NCI-H345 treated with DMSO at 0.1 percent for 48 hours (cell line): Measurements from ENCODE around the gene DPF3.

Experiments used
- DNase-seq: peaks from one replicate; lab custom pipeline; 2025; ENCODE audit not compliant: unreplicated experiment; lab: John Stamatoyannopoulos, UW

The DPF3 gene

DNA sequence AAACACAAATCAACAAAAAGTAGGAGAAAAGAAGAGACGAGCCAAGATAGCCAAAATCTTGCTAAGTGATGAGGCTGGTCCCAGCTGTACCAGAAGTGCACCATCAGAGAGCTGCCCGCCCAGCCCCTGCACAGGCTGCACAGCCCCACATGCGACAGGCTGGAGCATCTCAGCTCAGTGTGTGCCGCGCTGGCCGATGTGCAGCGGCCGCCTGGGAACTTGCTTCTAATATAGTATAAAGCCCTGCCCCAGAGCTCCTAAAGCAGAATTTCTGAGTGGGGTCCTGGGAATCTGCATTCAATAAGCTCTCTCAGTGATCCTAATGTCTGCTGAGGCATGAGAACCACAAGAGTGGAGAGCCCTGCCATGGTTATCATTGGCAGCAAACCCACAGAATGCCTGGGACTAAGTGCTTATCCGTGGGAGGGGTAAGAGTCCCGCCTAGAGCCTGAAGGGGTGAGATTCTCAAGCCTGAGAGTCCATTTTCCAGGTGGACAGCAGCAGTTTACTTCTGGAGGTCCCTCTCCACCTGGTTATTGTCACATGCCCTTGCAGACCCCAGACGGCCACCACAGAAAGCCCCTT, 171.6 kb downstream of the DPF3 start:
- no peak for DNase-seq

DNA sequence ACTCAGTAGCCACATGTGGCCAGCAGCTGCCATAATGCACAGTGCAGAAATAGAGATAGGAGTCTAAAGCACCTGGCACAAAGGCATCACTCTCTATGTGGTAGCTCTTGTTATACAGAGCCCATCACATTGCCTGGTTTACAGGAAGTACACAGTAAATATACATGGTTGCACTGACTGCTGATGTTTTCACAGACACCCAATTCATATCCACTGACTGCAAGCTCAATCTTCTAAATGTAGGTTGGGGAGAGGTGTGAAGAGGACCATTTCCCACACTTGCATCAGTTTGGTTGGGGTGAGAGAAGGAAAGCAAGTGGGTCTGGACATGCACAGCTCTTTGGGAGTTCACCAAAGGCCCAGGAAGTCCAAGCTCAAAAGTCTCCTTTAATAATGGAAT, 172.8 kb downstream of the DPF3 start:
- DNase-seq, result no peak

DNA sequence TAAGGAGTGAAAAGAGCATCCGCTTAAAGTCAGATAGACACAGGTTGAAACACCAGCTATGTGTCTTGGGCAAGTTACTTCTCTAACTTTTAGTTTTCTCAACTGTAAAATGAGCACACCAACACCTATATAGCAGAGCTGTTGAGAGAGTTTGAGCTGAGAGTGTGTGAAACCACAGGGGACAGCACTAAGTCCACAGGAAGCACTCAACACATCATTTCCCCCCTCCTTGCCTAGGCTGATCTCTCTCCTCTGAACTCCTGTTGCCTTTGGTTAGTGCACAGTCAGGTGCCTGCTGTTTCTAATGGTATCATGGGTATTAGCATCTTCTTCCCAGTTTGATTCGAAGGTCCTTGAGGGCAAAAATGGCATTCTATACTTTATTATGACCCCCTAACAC, 176.7 kb downstream of the DPF3 start:
- DNase-seq, result no peak

DNA sequence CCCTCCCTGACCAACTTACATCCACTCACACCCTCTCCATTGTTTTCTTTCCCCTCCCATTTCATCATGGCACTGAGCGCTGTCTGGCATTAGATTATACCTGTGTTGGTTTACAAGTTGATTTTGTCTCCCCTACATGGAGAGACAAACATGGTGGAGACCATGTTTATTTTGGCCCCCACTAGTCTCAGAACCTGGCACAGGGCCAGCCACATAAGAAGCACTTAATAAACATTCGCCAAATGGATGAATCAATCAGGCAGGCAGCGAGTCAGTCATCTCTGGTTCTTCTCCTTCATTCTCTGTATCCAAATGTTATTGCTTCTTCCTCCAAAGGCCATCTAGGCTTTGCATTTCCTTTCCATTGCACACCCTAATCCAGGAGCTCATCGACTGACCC, 177.4 kb downstream of the DPF3 start:
- no peak for DNase-seq

DNA sequence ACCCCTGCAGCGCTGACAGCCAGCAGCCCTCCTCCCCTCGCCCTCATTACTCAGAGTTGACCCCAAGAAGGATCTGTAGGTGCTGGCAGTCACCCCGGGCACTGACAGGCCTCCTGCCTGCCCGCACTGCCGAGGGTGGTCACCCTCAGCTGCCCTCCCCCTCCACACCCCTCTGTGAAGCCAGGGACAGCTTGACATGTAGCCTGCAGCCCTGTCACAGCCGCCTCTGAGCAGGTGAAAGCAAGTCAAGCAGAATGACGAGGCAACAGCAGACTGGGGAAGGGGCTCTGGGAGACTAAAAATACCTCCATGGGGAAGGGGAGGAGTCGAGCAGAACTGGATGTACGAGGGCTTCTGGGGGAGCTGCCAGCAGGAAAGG, 178.1 kb downstream of the DPF3 start:
- DNase-seq, result no peak

DNA sequence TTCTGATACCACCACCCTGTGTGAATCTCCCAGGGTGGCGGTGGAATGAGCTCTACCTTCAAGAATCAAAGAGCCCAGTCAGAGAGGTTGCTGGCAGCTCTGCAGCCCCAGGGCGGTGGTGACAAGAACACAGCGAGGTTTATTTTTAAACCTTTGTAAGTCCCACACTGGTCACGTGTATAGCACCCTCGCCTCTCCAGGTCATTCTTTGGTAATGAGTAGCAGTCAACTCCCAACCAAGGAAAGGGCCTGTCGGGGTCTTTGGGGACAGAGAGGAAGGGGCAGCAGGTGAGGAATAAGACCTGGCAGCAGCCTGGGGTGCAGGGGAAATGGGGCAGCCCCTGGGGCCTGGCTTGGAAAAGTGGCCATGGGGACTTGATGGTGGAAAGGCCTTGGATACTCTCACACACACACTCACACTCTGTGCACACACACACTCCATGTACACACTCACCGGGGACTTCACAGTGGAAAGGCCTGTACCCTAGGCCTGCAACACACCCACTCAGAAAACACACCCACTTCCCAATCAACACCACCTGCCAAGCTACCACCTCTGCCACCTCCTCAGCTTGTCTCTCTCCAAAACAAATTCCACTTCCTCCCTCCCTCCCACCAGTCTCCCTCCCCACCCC, 178.6 kb downstream of the DPF3 start:
- DNase-seq, result no peak

GRCh38 chr14:72714871-72715214, 179.1 kb downstream of the DPF3 start:
- no peak for DNase-seq

GRCh38 chr14:72714094-72714493, 179.8 kb downstream of the DPF3 start:
- no peak for DNase-seq

GRCh38 chr14:72711936-72712335, 182.0 kb downstream of the DPF3 start:
- no peak for DNase-seq

GRCh38 chr14:72709916-72710611, 183.8 kb downstream of the DPF3 start:
- no peak for DNase-seq

DNA sequence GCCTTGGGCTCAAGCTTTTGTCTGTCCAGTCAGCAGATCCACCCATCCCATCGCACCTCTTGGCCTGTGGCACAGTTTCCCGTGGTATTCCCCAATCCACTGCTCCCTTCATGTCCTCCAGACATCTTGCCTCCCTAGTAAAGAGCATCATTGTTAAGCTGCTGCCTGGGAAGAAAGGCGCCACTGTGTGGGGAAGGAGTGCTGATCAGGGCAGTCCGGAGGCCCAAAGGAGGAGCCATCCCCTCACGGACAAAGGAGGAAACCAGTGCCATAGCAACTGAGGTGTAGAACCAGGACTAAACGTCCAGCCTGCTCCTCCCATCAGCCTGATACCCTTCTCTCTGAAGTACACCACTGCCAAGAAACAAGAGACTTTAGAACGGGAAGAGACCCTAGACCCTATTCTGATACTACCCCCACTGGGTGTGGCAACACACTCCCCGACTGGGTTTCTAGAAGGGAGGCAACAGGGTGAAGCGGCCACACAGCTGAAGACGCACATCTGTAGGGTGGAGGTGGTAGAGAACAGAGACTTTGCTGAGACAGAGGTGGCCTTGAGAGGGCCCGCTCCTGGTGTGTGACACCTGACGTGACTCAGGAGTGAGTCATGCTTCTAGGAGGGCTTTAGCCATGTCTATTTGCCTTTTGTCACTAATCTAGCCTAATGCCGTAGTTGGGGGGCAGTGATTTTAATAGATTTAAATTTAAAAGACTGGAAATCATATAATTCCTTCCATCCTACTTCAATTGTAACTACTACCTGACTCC, 185.0 kb downstream of the DPF3 start:
- DNase-seq, result no peak

- DNase-seq, result no peak
These were observed 185.7 kb downstream of the DPF3 start for GRCh38 chr14:72708222-72708621.

GRCh38 chr14:72706485-72706884, 187.4 kb downstream of the DPF3 start:
- no peak for DNase-seq

DNA sequence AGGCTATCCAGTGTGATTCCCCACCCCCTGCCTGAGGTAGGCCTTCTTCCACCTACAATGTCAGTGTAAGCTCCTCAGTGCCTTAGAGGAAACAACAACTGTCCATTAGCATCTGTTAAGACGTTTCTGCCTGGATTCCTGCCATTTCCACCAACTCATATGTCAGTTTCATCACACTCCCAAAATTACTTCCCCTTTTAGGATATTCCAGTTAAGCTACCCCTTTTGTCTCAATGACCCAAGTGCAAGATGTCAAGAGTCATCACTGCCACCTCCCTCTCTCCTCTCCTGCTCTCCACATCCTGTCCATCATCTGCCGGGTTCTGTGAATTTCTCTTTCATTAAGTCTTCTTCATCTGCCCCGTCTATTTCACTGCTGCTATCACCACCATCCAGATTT, 189.4 kb downstream of the DPF3 start:
- no peak for DNase-seq

DNA sequence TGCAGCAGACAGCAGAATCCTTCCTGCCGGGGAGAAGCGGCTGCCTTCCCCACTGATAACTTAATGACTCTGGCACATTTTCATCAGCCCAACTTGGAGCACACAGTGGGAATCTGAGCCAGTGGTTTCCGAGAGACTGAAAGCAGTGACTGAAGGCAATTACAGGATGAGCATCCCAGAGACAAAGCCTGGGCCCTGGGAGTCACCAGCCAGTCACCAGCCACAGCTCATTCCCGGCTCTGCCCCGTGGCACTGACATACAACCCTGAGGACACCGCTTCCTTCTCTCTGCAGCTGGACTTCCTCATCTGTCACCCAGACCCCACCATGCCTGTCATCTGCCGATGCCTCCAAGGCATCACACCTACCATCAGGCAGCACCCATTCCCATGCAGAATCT, 192.3 kb downstream of the DPF3 start:
- no peak for DNase-seq

DNA sequence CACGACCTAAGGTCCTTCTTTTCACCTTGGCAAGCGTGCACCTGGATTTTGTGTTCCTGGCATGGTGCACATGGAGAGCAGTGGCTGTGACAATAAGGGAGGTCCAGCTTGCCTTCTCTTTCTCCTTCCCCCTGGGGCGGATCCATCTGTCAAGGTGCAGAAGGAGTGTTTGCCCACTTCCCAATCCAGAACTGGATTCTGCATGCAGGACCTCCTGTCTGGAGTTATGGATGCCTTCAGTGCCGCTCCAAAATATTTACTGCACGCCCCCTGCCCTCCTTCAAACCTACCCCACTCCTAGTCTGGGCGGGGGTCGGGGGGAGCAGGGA, 192.7 kb downstream of the DPF3 start:
- no peak for DNase-seq

DNA sequence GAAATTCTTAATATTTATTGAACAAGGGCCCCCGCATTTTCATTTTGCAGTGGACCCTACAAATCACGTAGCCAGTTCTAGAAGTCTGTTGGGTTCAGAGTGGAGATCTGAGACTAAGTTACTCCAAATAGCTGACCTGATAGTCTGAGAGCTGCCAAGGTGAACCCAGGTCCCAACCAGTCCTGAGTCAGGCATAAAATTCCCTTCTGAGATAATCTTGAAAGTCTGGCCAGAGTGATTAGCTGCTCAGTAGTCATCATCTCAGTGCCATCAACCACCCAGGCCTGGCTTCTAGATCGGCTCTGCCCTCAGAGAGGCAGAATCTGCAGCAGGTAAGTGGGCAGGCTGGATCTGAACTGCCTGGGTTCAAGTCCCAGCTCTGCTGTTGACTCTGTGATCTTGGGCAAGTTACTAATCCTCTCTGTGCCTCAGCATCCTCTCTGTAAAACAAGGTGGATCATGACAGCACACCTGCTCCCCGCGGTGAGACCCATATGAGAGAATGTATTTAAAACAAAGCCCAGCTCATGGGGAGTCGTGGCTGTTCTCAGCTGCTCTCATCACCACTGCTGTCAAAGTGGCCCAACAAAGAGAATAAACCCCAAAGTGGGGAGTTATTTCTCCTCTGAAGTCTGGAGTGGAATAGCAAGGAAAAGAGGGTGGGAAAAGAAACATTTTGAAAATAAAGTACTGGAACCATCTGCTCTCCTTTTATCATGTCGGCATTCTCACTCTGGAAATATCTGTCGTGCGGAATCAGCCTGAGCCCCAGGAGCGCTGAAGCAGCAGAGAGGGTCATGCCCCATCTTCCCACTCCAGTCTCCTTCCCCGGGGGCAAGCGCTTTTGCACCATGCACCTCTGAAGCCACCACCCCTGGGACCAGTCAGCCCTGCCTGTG, 193.3 kb downstream of the DPF3 start:
- DNase-seq, result no peak

DNA sequence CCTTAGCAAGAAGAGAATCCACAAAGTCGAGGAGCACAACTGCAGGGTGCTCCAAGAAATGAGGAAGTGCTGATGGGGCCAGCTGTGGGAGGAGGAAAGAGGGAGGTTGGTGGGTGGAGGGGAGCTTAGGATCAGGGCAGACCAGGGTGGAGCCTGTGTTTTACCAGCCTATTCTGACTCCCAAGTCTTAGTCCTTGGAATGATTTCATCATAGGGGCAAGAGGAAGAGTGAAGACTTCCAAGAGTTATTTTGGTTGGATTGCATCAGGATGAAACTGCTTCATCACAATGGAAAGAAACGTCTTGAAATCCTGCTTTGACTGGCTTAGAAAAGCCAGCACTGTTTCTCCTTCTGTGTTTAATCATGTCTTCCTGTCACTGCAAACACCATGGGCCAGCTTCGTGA, 194.0 kb downstream of the DPF3 start:
- DNase-seq, result no peak

- no peak for DNase-seq
These were observed 194.5 kb downstream of the DPF3 start for GRCh38 chr14:72699443-72699842.

DNA sequence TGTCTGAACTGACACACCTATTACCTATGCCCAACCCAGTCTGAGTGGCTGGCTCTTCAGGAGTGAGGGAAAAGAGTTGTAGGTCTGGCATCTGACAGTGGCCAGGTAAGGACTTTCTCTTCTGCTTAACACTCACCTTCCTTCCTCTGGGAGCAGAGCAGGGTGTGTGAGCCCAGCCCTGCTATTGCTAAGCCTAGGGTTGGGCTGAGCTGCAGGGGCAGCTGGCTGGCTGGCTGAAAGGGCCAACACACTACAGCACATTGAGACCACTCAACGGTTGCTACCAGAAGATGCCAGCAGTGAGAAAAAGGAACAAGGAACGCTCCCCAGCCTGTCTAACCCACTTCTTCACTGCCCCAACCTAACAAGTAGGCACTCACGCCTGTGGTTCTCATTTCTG, 201.2 kb downstream of the DPF3 start:
- no peak for DNase-seq

GRCh38 chr14:72690324-72690723, 203.6 kb downstream of the DPF3 start:
- no peak for DNase-seq
